PC-9 (cell line): ENCODE results near the gene ITLN1. TPM values are rescaled to one million over a fixed set of nuclear protein-coding genes. Genes with fewer than 3 reads are reported as not detected.
"Not testable (repeated sequence)": the region's sequence is repeated elsewhere in the genome, so short reads cannot be mapped to it uniquely, and the experiment has no call there.

ENCODE experiments used
- BruUV-seq: library from RNA; stranded (reverse); fragments of 400-500 nt; replicated peaks from 2 replicates; lab custom pipeline; 2021; lab: Mats Ljungman, UMichigan
- CTCF ChIA-PET: fragments of 300-600 bp; sonication (Branson Sonifier 250); formaldehyde crosslinking; loops from one replicate; lab custom pipeline; 2022; ENCODE audit warnings: antibody characterized with exemption; lab: Charles Lee
- POLR2A ChIA-PET: fragments of 300-600 bp; sonication (Branson Sonifier 250); formaldehyde crosslinking; loops from one replicate; lab custom pipeline; 2022; ENCODE audit warnings: antibody characterized with exemption; ENCODE audit not compliant: unreplicated experiment; lab: Charles Lee
- DNase-seq, 2 experiments: peaks; one replicate each; pipeline versions ENCODE4 v3.0.0 to v3.0.0-alpha.2; 2015 to 2022; ENCODE audit warnings: mixed read lengths in 1 of 2
- H2AFZ ChIP-seq: fragments of 200-600 bp; sonication (generic); 2 replicates; pipeline ENCODE4 v1.8.1; 2017; ENCODE audit warnings: antibody characterized with exemption
- H3F3A ChIP-seq: fragments of 200-600 bp; sonication (generic); 2 replicates; pipeline ENCODE4 v1.8.1; 2017; ENCODE audit warnings: antibody characterized with exemption, mild to moderate bottlenecking, low read depth; ENCODE audit not compliant: insufficient read depth
- H3K27ac ChIP-seq: fragments of 200-600 bp; sonication (generic); 2 replicates; pipeline ENCODE4 v1.6.1; 2016; ENCODE audit warnings: mixed run types
- H3K27me3 ChIP-seq: fragments of 200-600 bp; sonication (generic); 2 replicates; pipeline ENCODE4 v1.6.1; 2016; ENCODE audit warnings: low read depth, mixed run types; ENCODE audit not compliant: insufficient read depth
- H3K36me3 ChIP-seq: fragments of 200-600 bp; sonication (generic); 2 replicates; pipeline ENCODE4 v1.6.1; 2016; ENCODE audit warnings: low read depth, mixed run types
- H3K4me1 ChIP-seq: fragments of 200-600 bp; sonication (generic); replicated peaks from 2 replicates; pipeline ENCODE4 v1.6.1; 2016; ENCODE audit warnings: mixed run types; ENCODE audit not compliant: insufficient read depth
- H3K4me2 ChIP-seq: fragments of 200-600 bp; sonication (generic); 2 replicates; pipeline ENCODE4 v1.6.1; 2017; ENCODE audit warnings: mixed run types
- H3K4me3 ChIP-seq: fragments of 200-600 bp; sonication (generic); 2 replicates; pipeline ENCODE4 v1.6.1; 2016; ENCODE audit warnings: mixed run types
- H3K79me2 ChIP-seq: fragments of 200-600 bp; sonication (generic); 2 replicates; pipeline ENCODE4 v1.6.1; 2017; ENCODE audit warnings: low read depth, mixed run types
- H3K9me2 ChIP-seq: fragments of 200-600 bp; sonication (generic); 2 replicates; pipeline ENCODE4 v1.8.1; 2017; ENCODE audit warnings: mild to moderate bottlenecking; ENCODE audit not compliant: insufficient read depth
- H3K9me3 ChIP-seq: fragments of 200-600 bp; sonication (generic); 2 replicates; pipeline ENCODE4 v1.8.1; 2016; ENCODE audit warnings: low read depth; ENCODE audit not compliant: insufficient read depth
- H4K20me1 ChIP-seq: fragments of 200-600 bp; sonication (generic); 2 replicates; pipeline ENCODE4 v1.8.1; 2017; ENCODE audit not compliant: insufficient read depth
- CTCF ChIP-seq: fragments of 200-600 bp; sonication (generic); conservative IDR thresholded peaks from 2 replicates; pipeline ENCODE4 v1.6.1; 2017; ENCODE audit warnings: mixed run types, antibody characterized with exemption, mild to moderate bottlenecking, moderate library complexity
- EZH2 ChIP-seq: fragments of 200-600 bp; sonication (generic); IDR thresholded peaks from 2 replicates; pipeline ENCODE4 v1.8.0; 2017; ENCODE audit warnings: antibody characterized with exemption, low read depth
- intact Hi-C: fragments of 100-400 bp; cut with micrococcal nuclease; formaldehyde crosslinking; loops from one replicate; pipeline ENCODE4 v1.10.0; 2022; ENCODE audit not compliant: unreplicated experiment
- total RNA-seq: library from RNA; stranded (reverse); gene quantifications from 2 replicates; pipeline ENCODE4 v1.2.3, GENCODE V29; 2021

ITLN1 gene
- total RNA-seq, 1 experiment from 2014 or later, result not detected

- peaks cover 9% of the 10 kb centered on the region for H3K27me3 ChIP-seq
- no peaks in the 10 kb centered on the region for H4K20me1 ChIP-seq
- H3K9me2 ChIP-seq, result no peaks in the 10 kb centered on the region
- no peak for DNase-seq
- no peak overlapping the region for H2AFZ ChIP-seq
- intact Hi-C loops, result no loop called here
- H3K4me1 ChIP-seq, result no peaks in the 10 kb centered on the region
- H3K36me3 ChIP-seq, result no peaks in the 10 kb centered on the region
- TF ChIP-seq CTCF (no peak), EZH2 (no peak)
- ChIA-PET CTCF (no interaction called here), POLR2A (no interaction called here)
- H3K79me2 ChIP-seq, result no peaks in the 10 kb centered on the region
- no TSS peak for BruUV-seq
- no peak overlapping the region for H3K4me3 ChIP-seq
- H3K9me3 ChIP-seq, result no peaks in the 10 kb centered on the region
- no peak overlapping the region for H3K4me2 ChIP-seq
- H3F3A ChIP-seq, result no peaks in the 10 kb centered on the region
- H3K27ac ChIP-seq, result no peak overlapping the region
Observed at GRCh38 chr1:160874935-160875334, 10.0 kb downstream of the ITLN1 start.

- Histone ChIP-seq H3K9me3 (no peaks in the 10 kb centered on the region), H3K79me2 (no peaks in the 10 kb centered on the region), H3K9me2 (no peaks in the 10 kb centered on the region), H3F3A (no peaks in the 10 kb centered on the region), H3K4me2 (no peak overlapping the region), H3K4me3 (no peak overlapping the region), H3K36me3 (no peaks in the 10 kb centered on the region), H3K27me3 (no peaks in the 10 kb centered on the region), H3K4me1 (no peaks in the 10 kb centered on the region), H2AFZ (no peak overlapping the region), H3K27ac (no peak overlapping the region), H4K20me1 (no peaks in the 10 kb centered on the region)
- intact Hi-C loops, result no loop called here
- ChIA-PET CTCF (no interaction called here), POLR2A (no interaction called here)
- TF ChIP-seq CTCF, result no peak
- no peak for TF ChIP-seq EZH2
- no peak for DNase-seq
- BruUV-seq, result no TSS peak
Observed at GRCh38 chr1:160868141-160868540, 16.8 kb downstream of the ITLN1 start.

GRCh38 chr1:160867651-160868050, 17.3 kb downstream of the ITLN1 start:
- POLR2A ChIA-PET, result not testable (repeated sequence)

GRCh38 chr1:160866695-160867260, 18.2 kb downstream of the ITLN1 start:
- Histone ChIP-seq H3K4me2 (no peak overlapping the region), H4K20me1 (no peaks in the 10 kb centered on the region), H3K4me1 (no peaks in the 10 kb centered on the region), H3K9me3 (no peaks in the 10 kb centered on the region), H3K79me2 (no peaks in the 10 kb centered on the region), H3K9me2 (no peaks in the 10 kb centered on the region), H2AFZ (no peak overlapping the region), H3K4me3 (no peak overlapping the region), H3F3A (no peaks in the 10 kb centered on the region), H3K36me3 (no peaks in the 10 kb centered on the region), H3K27me3 (no peaks in the 10 kb centered on the region), H3K27ac (no peak overlapping the region)
- BruUV-seq, result no TSS peak
- no peak for DNase-seq
- intact Hi-C loops, result no loop called here
- ChIA-PET POLR2A (no interaction called here), CTCF (no interaction called here)
- TF ChIP-seq EZH2 (no peak), CTCF (no peak)

More at GRCh38 chr1:160867651-160868050, 17.3 kb downstream of the ITLN1 start:
- H3K4me2 ChIP-seq, H2AFZ ChIP-seq, H3K4me3 ChIP-seq, DNase-seq, H3K4me1 ChIP-seq, H3K9me2 ChIP-seq, H3F3A ChIP-seq, H4K20me1 ChIP-seq, H3K36me3 ChIP-seq, H3K9me3 ChIP-seq, BruUV-seq, CTCF ChIA-PET, H3K27me3 ChIP-seq, intact Hi-C loops, H3K27ac ChIP-seq, H3K79me2 ChIP-seq: not testable (repeated sequence)
